Measurements from ENCODE around the gene NLRC3.

Gene NLRC3

DNA sequence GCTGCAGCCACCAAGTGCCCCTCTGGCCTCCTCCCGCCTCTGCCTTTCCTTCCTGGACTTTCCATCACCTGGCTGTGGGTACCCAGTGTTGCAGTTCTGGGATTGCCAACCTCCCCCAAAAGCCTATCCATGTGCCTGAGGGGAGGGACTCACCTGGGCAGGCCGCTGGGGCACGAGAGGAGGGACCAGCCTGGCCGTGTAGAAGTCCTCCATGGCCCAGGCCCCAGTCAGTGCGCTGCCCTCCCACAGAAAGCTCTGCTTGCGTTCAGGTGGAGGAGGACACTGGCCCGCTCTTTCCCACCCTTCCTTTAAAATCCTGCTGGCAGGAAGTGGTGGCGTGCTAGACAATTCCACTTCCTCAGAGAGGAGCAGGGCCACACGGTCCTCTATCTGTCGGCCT lies 20.0 kb upstream of the NLRC3 start:
- TF ChIP-seq, protein P1, sequence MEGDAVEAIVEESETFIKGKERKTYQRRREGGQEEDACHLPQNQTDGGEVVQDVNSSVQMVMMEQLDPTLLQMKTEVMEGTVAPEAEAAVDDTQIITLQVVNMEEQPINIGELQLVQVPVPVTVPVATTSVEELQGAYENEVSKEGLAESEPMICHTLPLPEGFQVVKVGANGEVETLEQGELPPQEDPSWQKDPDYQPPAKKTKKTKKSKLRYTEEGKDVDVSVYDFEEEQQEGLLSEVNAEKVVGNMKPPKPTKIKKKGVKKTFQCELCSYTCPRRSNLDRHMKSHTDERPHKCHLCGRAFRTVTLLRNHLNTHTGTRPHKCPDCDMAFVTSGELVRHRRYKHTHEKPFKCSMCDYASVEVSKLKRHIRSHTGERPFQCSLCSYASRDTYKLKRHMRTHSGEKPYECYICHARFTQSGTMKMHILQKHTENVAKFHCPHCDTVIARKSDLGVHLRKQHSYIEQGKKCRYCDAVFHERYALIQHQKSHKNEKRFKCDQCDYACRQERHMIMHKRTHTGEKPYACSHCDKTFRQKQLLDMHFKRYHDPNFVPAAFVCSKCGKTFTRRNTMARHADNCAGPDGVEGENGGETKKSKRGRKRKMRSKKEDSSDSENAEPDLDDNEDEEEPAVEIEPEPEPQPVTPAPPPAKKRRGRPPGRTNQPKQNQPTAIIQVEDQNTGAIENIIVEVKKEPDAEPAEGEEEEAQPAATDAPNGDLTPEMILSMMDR (conservative IDR thresholded peaks at IDR 0.05), result no peak
- H3K27ac ChIP-seq, result no peak overlapping the region

GRCh38 chr16:3596101-3596861 lies 19.1 kb upstream of the NLRC3 start:
- H3K27ac ChIP-seq, result no peak overlapping the region
- TF ChIP-seq, protein P1 (conservative IDR thresholded peaks at IDR 0.05), result no peak

DNA sequence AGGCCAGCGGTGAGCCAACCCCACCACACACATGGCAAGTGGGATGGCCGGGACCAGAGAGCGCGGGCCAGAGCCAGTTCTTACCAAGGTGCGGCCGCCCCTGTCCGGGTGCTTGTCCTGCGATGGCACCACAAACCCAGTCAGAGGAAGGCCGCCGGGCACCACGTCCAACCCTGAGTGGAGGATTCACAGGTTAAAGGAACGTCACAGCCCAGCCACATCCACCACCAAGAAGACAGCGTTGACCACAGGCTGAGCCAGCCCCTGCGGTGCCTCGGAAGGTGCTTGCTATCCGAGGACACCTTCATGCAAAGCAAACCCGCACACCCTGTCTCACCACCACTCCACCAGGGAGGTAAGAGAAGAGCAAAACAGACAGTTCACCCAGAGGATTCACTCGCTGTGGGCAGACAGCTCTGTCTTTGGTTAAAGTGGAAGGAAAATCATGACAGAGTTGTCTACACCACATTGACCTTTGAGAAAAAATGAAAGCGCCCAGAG lies 18.4 kb upstream of the NLRC3 start:
- TF ChIP-seq, protein P1 (conservative IDR thresholded peaks at IDR 0.05), result no peak
- H3K27ac ChIP-seq, result no peak overlapping the region

GRCh38 chr16:3595110-3595486 lies 17.9 kb upstream of the NLRC3 start:
- TF ChIP-seq, protein P1 (conservative IDR thresholded peaks at IDR 0.05), result no peak
- H3K27ac ChIP-seq, result no peak overlapping the region

DNA sequence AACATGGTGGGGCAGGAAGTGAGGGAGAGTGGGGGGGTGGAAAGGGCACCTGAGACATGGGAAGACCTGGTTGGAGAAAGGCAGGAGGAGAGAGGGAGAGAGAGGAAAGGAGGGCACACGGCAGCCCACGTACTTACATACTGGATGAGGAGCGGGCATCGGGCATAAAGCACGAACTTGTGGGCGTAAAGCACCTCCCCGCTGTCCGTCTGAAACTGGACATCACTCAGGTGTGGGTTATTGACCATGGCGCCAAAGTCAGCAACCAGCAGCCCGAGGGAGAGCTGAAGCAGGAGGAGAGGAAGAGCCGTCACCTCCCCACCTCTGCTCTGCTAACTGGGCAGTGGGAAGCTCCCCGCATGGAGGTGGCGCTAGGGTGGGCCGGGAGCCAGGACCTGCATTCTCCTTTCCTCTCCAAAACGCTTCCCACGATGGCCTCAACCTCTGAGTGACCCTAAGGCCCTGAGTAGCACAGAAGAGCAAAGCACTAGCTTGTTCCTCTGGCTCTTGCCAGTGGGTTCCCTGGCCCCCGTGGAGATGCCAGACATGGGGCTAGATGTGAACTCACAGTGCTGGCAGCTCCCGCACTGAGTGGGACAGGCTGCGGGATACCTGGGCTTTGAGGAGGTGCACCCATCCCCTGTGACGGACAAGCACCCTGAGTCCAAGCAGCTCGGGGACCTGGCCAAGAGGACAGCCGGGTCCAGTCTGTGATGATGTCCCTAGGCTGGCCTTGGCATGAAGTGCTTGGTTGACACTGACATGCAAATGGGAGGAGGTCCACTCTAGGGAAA lies 17.3 kb upstream of the NLRC3 start:
- TF ChIP-seq, protein P1 (conservative IDR thresholded peaks at IDR 0.05), result no peak
- no peak overlapping the region for H3K27ac ChIP-seq

DNA sequence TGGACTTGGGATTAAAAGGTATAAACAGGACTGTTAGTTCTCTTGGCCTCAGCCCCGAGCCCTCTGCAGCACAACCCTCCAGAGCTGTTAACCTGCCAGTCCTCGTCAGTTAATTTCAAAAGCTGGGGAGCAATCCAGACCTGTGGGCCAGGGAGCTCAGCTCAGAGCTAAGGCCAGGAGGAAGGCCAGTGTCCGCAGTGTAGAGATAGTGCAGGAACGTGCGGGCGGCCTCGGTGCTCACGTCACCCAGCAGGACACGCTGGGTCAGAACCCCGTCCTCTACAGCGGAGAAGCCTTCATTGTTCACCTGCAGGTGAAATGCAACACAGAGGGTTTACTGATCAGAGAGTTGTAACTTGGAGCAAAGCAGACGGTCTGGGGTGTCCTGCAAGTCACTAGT lies 15.4 kb upstream of the NLRC3 start:
- TF ChIP-seq, protein P1 (conservative IDR thresholded peaks at IDR 0.05), result no peak
- no peak overlapping the region for H3K27ac ChIP-seq

- no peak overlapping the region for H3K27ac ChIP-seq
- TF ChIP-seq, protein P1 (conservative IDR thresholded peaks at IDR 0.05), result no peak
These were observed 14.8 kb upstream of the NLRC3 start for GRCh38 chr16:3591991-3592390.
